HUES6 (cell line): ENCODE results near the gene EBPL.

ENCODE experiments used
- H3K27ac ChIP-seq: 2 replicates; pipeline ENCODE4 v1.7.0; 2013; ENCODE audit warnings: low read depth, mild to moderate bottlenecking, low read length, inconsistent platforms
- H3K27me3 ChIP-seq: 2 replicates; pipeline ENCODE4 v1.6.1; 2013; ENCODE audit warnings: low read length; ENCODE audit not compliant: control insufficient read depth, insufficient read depth
- H3K36me3 ChIP-seq: 2 replicates; pipeline ENCODE4 v1.6.1; 2013; ENCODE audit warnings: low read length; ENCODE audit not compliant: control insufficient read depth, insufficient read depth
- H3K4me1 ChIP-seq: 2 replicates; pipeline ENCODE4 v1.6.1; 2013; ENCODE audit warnings: low read length; ENCODE audit not compliant: control insufficient read depth, insufficient read depth
- H3K4me3 ChIP-seq: 2 replicates; pipeline ENCODE4 v1.5.1; 2013; ENCODE audit warnings: low read depth, low read length
- H3K9ac ChIP-seq: one replicate; pipeline ENCODE4 v1.6.1; 2013; ENCODE audit warnings: mild to moderate bottlenecking, low read length
- H3K9me3 ChIP-seq: 2 replicates; pipeline ENCODE4 v1.6.1; 2013; ENCODE audit warnings: low read depth, low read length; ENCODE audit not compliant: control insufficient read depth, insufficient read depth

The EBPL gene

GRCh38 chr13:49649244-49649962 lies 41.9 kb downstream of the EBPL start:
- no peaks in the 10 kb centered on the region for H3K36me3 ChIP-seq

GRCh38 chr13:49646688-49647087 lies 44.6 kb downstream of the EBPL start:
- Histone ChIP-seq H3K36me3 (no peaks in the 10 kb centered on the region), H3K4me3 (no peak overlapping the region), H3K27me3 (no peaks in the 10 kb centered on the region), H3K9ac (no peak overlapping the region), H3K9me3 (no peaks in the 10 kb centered on the region), H3K4me1 (no peaks in the 10 kb centered on the region; the same call in 1 of the 2 replicates), H3K27ac (no peak overlapping the region)

More at GRCh38 chr13:49649244-49649962, 41.9 kb downstream of the EBPL start:
- Histone ChIP-seq H3K27me3 (no peaks in the 10 kb centered on the region), H3K9me3 (no peaks in the 10 kb centered on the region), H3K4me1 (no peaks in the 10 kb centered on the region), H3K27ac (no peak overlapping the region), H3K4me3 (no peak overlapping the region), H3K9ac (no peak overlapping the region)

GRCh38 chr13:49645451-49645850 lies 45.8 kb downstream of the EBPL start:
- Histone ChIP-seq H3K4me3 (no peak overlapping the region), H3K9ac (no peak overlapping the region), H3K9me3 (no peaks in the 10 kb centered on the region), H3K27me3 (no peaks in the 10 kb centered on the region), H3K27ac (no peak overlapping the region), H3K36me3 (no peaks in the 10 kb centered on the region), H3K4me1 (peaks cover 5% of the 10 kb centered on the region; the same call in 1 of the 2 replicates)

GRCh38 chr13:49643035-49643646 lies 48.1 kb downstream of the EBPL start:
- H3K27me3 ChIP-seq: no peaks in the 10 kb centered on the region
- H3K36me3 ChIP-seq: no peaks in the 10 kb centered on the region
- H3K4me1 ChIP-seq: peaks cover 5% of the 10 kb centered on the region; the same call in 1 of the 2 replicates
- H3K4me3 ChIP-seq: no peak overlapping the region
- H3K9me3 ChIP-seq: no peaks in the 10 kb centered on the region
- no peak overlapping the region for H3K27ac ChIP-seq
- H3K9ac ChIP-seq: no peak overlapping the region

GRCh38 chr13:49641801-49642291 lies 49.4 kb downstream of the EBPL start:
- H3K27ac ChIP-seq: no peak overlapping the region
- H3K4me1 ChIP-seq: peaks cover 5% of the 10 kb centered on the region; the same call in 1 of the 2 replicates
- no peaks in the 10 kb centered on the region for H3K27me3 ChIP-seq
- no peak overlapping the region for H3K4me3 ChIP-seq
- no peaks in the 10 kb centered on the region for H3K36me3 ChIP-seq
- no peak overlapping the region for H3K9ac ChIP-seq
- no peaks in the 10 kb centered on the region for H3K9me3 ChIP-seq

GRCh38 chr13:49638744-49639072 lies 52.6 kb downstream of the EBPL start:
- Histone ChIP-seq H3K4me3 (no peak overlapping the region), H3K4me1 (peaks cover 19% of the 10 kb centered on the region), H3K9me3 (no peaks in the 10 kb centered on the region), H3K9ac (no peak overlapping the region), H3K27ac (no peak overlapping the region), H3K27me3 (no peaks in the 10 kb centered on the region), H3K36me3 (no peaks in the 10 kb centered on the region)

GRCh38 chr13:49638030-49638743 lies 53.1 kb downstream of the EBPL start:
- Histone ChIP-seq H3K27me3 (no peaks in the 10 kb centered on the region), H3K4me1 (peaks cover 19% of the 10 kb centered on the region), H3K9me3 (no peaks in the 10 kb centered on the region), H3K9ac (no peak overlapping the region), H3K4me3 (no peak overlapping the region), H3K36me3 (no peaks in the 10 kb centered on the region), H3K27ac (no peak overlapping the region)

GRCh38 chr13:49636705-49637104 lies 54.6 kb downstream of the EBPL start:
- H3K4me1 ChIP-seq: peaks cover 19% of the 10 kb centered on the region

GRCh38 chr13:49635599-49636433 lies 55.5 kb downstream of the EBPL start:
- H3K27ac ChIP-seq: no peak overlapping the region
- H3K36me3 ChIP-seq: no peaks in the 10 kb centered on the region
- peak overlapping the region; percentile 6 for H3K9ac ChIP-seq
- peak overlapping the region; percentile 57 for H3K4me3 ChIP-seq
- H3K4me1 ChIP-seq: peaks cover 16% of the 10 kb centered on the region
- no peaks in the 10 kb centered on the region for H3K27me3 ChIP-seq
- no peaks in the 10 kb centered on the region for H3K9me3 ChIP-seq

More at GRCh38 chr13:49636705-49637104, 54.6 kb downstream of the EBPL start:
- no peaks in the 10 kb centered on the region for H3K9me3 ChIP-seq
- no peak overlapping the region for H3K9ac ChIP-seq
- H3K4me3 ChIP-seq: peak overlapping the region; percentile 57; the same call in 1 of the 2 replicates
- no peaks in the 10 kb centered on the region for H3K36me3 ChIP-seq
- H3K27ac ChIP-seq: no peak overlapping the region
- no peaks in the 10 kb centered on the region for H3K27me3 ChIP-seq

GRCh38 chr13:49633710-49634109 lies 57.6 kb downstream of the EBPL start:
- Histone ChIP-seq H3K9me3 (no peaks in the 10 kb centered on the region), H3K4me1 (peaks cover 14% of the 10 kb centered on the region), H3K27me3 (no peaks in the 10 kb centered on the region), H3K4me3 (no peak overlapping the region), H3K36me3 (no peaks in the 10 kb centered on the region), H3K9ac (no peak overlapping the region), H3K27ac (no peak overlapping the region)
